EL (cell line): ENCODE measurements around the gene ASCL5.

Source experiments
- DNase-seq: peaks from one replicate; pipeline ENCODE4 v3.0.0-alpha.2; 2016

Gene ASCL5

GRCh38 chr1:201110616-201111015 is 16.4 kb downstream of the ASCL5 start:
- no peak for DNase-seq

- DNase-seq, result no peak
Measured at GRCh38 chr1:201110138-201110537, 16.8 kb downstream of the ASCL5 start.

GRCh38 chr1:201109651-201110050 is 17.3 kb downstream of the ASCL5 start:
- DNase-seq, result no peak

GRCh38 chr1:201108614-201109013 is 18.4 kb downstream of the ASCL5 start:
- no peak for DNase-seq

GRCh38 chr1:201105688-201106087 is 21.3 kb downstream of the ASCL5 start:
- no peak for DNase-seq

GRCh38 chr1:201104141-201104540 is 22.8 kb downstream of the ASCL5 start:
- DNase-seq, result no peak

GRCh38 chr1:201103666-201104065 is 23.3 kb downstream of the ASCL5 start:
- DNase-seq, result no peak

GRCh38 chr1:201100169-201100930 is 26.6 kb downstream of the ASCL5 start:
- DNase-seq, result no peak

- DNase-seq, result no peak
Measured at GRCh38 chr1:201098992-201099677, 27.8 kb downstream of the ASCL5 start.

GRCh38 chr1:201096977-201097856 is 29.8 kb downstream of the ASCL5 start:
- DNase-seq, result no peak

GRCh38 chr1:201096041-201096461 is 30.9 kb downstream of the ASCL5 start:
- no peak for DNase-seq

GRCh38 chr1:201095581-201095980 is 31.4 kb downstream of the ASCL5 start:
- DNase-seq, result no peak

GRCh38 chr1:201094832-201095231 is 32.2 kb downstream of the ASCL5 start:
- DNase-seq, result no peak

GRCh38 chr1:201093962-201094361 is 33.0 kb downstream of the ASCL5 start:
- no peak for DNase-seq

GRCh38 chr1:201093561-201093960 is 33.4 kb downstream of the ASCL5 start:
- no peak for DNase-seq

GRCh38 chr1:201092738-201093137 is 34.2 kb downstream of the ASCL5 start:
- DNase-seq, result no peak

GRCh38 chr1:201091256-201091655 is 35.7 kb downstream of the ASCL5 start:
- DNase-seq, result no peak

- DNase-seq, result no peak
Measured at GRCh38 chr1:201090541-201090940, 36.4 kb downstream of the ASCL5 start.

- no peak for DNase-seq
Measured at GRCh38 chr1:201089596-201089995, 37.4 kb downstream of the ASCL5 start.

GRCh38 chr1:201088901-201089525 is 38.0 kb downstream of the ASCL5 start:
- DNase-seq, result no peak

- DNase-seq, result no peak
Measured at GRCh38 chr1:201088395-201088794, 38.6 kb downstream of the ASCL5 start.

GRCh38 chr1:201085902-201086735 is 40.9 kb downstream of the ASCL5 start:
- peak; percentile 48 for DNase-seq
